CD4-positive, alpha-beta memory T cell (primary cell): Measurements from ENCODE around the gene KLHL36. TPM values are rescaled to one million over a fixed set of nuclear protein-coding genes. Genes with fewer than 3 reads are reported as not detected.
A peak's percentile ranks its signal among the peaks of the same experiment; 100 is the strongest.

ENCODE experiments used
- CTCF ChIA-PET: fragments of 350-600 bp; sonication (Branson Sonifier 250); formaldehyde crosslinking; loops from one replicate; lab custom pipeline; 2021; ENCODE audit warnings: inconsistent platforms; ENCODE audit not compliant: partially characterized antibody; lab: Charles Lee
- POLR2A ChIA-PET: fragments of 350-600 bp; sonication (Branson Sonifier 250); formaldehyde crosslinking; loops from one replicate; lab custom pipeline; 2021; ENCODE audit not compliant: partially characterized antibody; lab: Charles Lee
- DNase-seq, 5 donors: peaks; one replicate each; pipeline versions ENCODE4 v3.0.0 to v3.0.0-alpha.2; 2020 to 2022; ENCODE audit warnings: mixed read lengths in 1 of 5
- H3K27ac ChIP-seq: one replicate; pipeline ENCODE4 v1.7.0; 2013; ENCODE audit warnings: low read depth, low read length
- H3K27me3 ChIP-seq: 2 replicates; pipeline ENCODE4 v1.7.0; 2013; ENCODE audit warnings: mild to moderate bottlenecking, low read length, moderate library complexity; ENCODE audit not compliant: insufficient read depth
- H3K36me3 ChIP-seq: 2 replicates; pipeline ENCODE4 v1.7.0; 2013; ENCODE audit warnings: mild to moderate bottlenecking, low read length, moderate library complexity; ENCODE audit not compliant: insufficient read depth
- H3K4me1 ChIP-seq: 2 replicates; pipeline ENCODE4 v1.7.0; 2013; ENCODE audit warnings: mild to moderate bottlenecking, low read length, moderate library complexity; ENCODE audit not compliant: insufficient read depth
- H3K4me3 ChIP-seq, 2 donors: one replicate each; pipeline ENCODE4 v1.7.0; 2013; ENCODE audit warnings: low read length in 2 of 2, mild to moderate bottlenecking in 1 of 2
- H3K9me3 ChIP-seq, 2 donors: one replicate each; pipeline ENCODE4 v1.7.0; 2013; ENCODE audit warnings: low read length in 2 of 2, control low read depth in 1 of 2; ENCODE audit not compliant: control insufficient read depth in 1 of 2
- H3K27ac Mint-ChIP-seq, 7 donors: one replicate each; pipeline ENCODE4 v1.8.0; 2020 to 2021; ENCODE audit warnings: mixed read lengths in 7 of 7, mild to moderate bottlenecking in 6 of 7, inconsistent platforms in 3 of 7, moderate library complexity in 3 of 7
- H3K27me3 Mint-ChIP-seq, 2 donors: one replicate each; pipeline ENCODE4 v1.8.0; 2020 to 2021; ENCODE audit warnings: mixed read lengths in 2 of 2
- H3K36me3 Mint-ChIP-seq, 2 donors: one replicate each; pipeline ENCODE4 v1.8.0; 2020 to 2021; ENCODE audit warnings: mixed read lengths in 2 of 2, inconsistent platforms in 1 of 2, mild to moderate bottlenecking in 1 of 2
- H3K4me1 Mint-ChIP-seq, 4 donors: one replicate each; pipeline ENCODE4 v1.8.0; 2020 to 2021; ENCODE audit warnings: mixed read lengths in 4 of 4, mild to moderate bottlenecking in 1 of 4
- H3K4me3 Mint-ChIP-seq, 8 donors: one replicate each; pipeline ENCODE4 v1.8.0; 2020 to 2021; ENCODE audit warnings: mixed read lengths in 8 of 8, mild to moderate bottlenecking in 7 of 8, moderate library complexity in 6 of 8, inconsistent platforms in 3 of 8
- H3K9me3 Mint-ChIP-seq, 8 donors: one replicate each; pipeline ENCODE4 v1.8.0; 2020 to 2021; ENCODE audit warnings: mixed read lengths in 8 of 8, mild to moderate bottlenecking in 5 of 8, inconsistent platforms in 3 of 8, moderate library complexity in 1 of 8
- intact Hi-C: fragments of 100-400 bp; cut with micrococcal nuclease; formaldehyde crosslinking; loops from one replicate; pipeline ENCODE4 v1.15.1; 2023
- polyA plus RNA-seq, 2 donors: library from polyadenylated mRNA; unstranded; fragments of 300-500 nt; fragmentation: Illumina TruSeq; gene quantifications; one replicate each; pipeline ENCODE4 v1.2.3, GENCODE V29; 2021
- total RNA-seq, 2 experiments: library from RNA; stranded (reverse); gene quantifications; one replicate each; pipeline ENCODE4 v1.2.3, GENCODE V29; 2021

KLHL36 gene
- total and polyA plus RNA-seq, 4 experiments from 2014 or later = 28.2 to 149 (median 86.9) TPM

- intact Hi-C loops = loop anchor here (1.0 kb wide), 1 partner anchor 15 kb away; no protein-coding TSS in a partner anchor
- Mint-ChIP-seq H3K4me3 (peak overlapping the region; percentile 82 to 97 (median 95)), H3K4me1 (peaks cover 58 to 86% (median 69%) of the 10 kb centered on the region in 4 donors), H3K27ac (peak overlapping the region; percentile 80 to 97 (median 94)), H3K9me3 (peaks cover 0 to 4% (median 0%) of the 10 kb centered on the region in 8 donors), H3K36me3 (peaks cover 39 to 55% of the 10 kb centered on the region in 2 donors), H3K27me3 (no peaks in the 10 kb centered on the region)
- peak overlapping the region; percentile 4 to 48 for H3K4me3 ChIP-seq
- H3K27me3 ChIP-seq = no peaks in the 10 kb centered on the region
- no peaks in the 10 kb centered on the region for H3K36me3 ChIP-seq
- peak overlapping the region; percentile 45 for H3K27ac ChIP-seq
- ChIA-PET POLR2A (interaction anchor here (0.8 to 10.2 kb wide), 9 partner anchors 13 to 108 kb away, joined by 3 to 530 read pairs (median 11); partner anchors contain the start of gene MEAK7), CTCF (interaction anchor here (1.0 to 15.2 kb wide), 4 partner anchors 16 to 105 kb away, joined by 3 to 358 read pairs (median 24); partner anchors contain the start of gene MEAK7)
- no peak for DNase-seq
- H3K9me3 ChIP-seq = no peaks in the 10 kb centered on the region
- H3K4me1 ChIP-seq = peaks cover 73% of the 10 kb centered on the region
Observed at GRCh38 chr16:84614623-84614967, 33.7 kb upstream of the KLHL36 start.

DNA sequence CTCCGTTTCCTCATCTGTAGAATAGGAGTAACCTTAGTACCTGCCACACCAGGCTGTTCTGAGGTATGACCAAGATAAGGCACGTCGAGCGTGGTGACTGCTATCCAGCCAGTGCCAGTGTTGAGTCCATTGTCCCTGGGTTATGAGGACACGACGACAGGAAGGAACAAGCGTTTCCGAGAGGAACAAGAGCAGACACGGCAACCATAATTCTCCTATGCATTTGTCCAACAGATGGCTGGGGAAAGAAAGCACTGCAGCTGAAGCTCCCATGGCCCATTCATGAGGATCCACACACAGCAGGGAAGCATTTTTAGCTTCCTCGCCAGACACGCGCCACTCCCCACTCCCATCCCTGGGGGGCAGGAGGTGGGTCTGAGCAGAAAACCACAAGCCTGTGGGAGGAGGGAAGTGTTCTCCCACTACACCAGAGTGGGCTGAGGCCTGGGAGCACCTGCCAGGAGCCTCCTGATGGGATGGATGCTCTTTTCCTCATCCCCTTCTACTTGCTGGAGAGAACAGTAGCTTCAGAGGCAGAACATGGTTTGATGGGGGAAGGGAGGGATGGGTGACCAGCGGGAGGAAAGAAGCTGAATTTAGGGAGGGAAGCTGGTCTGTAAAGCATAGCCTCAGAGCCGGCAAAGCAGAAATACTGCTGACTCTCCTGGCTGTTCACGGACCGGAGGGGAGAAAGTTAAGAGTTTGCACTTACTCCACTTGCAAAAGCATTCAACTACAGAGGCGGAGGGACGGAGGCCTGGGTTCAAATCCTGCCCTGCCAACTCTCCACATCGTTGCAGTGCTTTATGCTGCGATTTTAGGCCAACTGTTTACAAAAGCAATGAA, 33.1 kb upstream of the KLHL36 start:
- DNase-seq = no peak
- Mint-ChIP-seq H3K4me1 (peaks cover 52 to 80% (median 65%) of the 10 kb centered on the region in 4 donors), H3K27me3 (no peaks in the 10 kb centered on the region), H3K27ac (peak overlapping the region; percentile 80 to 97 (median 94)), H3K36me3 (peaks cover 34 to 51% of the 10 kb centered on the region in 2 donors), H3K4me3 (peak overlapping the region; percentile 82 to 97 (median 95)), H3K9me3 (peaks cover 0 to 4% (median 0%) of the 10 kb centered on the region in 8 donors)
- Histone ChIP-seq H3K9me3 (no peaks in the 10 kb centered on the region), H3K27me3 (no peaks in the 10 kb centered on the region), H3K27ac (peak overlapping the region; percentile 45), H3K36me3 (no peaks in the 10 kb centered on the region), H3K4me1 (peaks cover 67% of the 10 kb centered on the region), H3K4me3 (peak overlapping the region; percentile 4 to 48)
- intact Hi-C loops = loop anchor here (1.0 to 5.0 kb wide), 2 partner anchors 16 to 37 kb away; no protein-coding TSS in a partner anchor
- ChIA-PET CTCF (interaction anchor here (1.0 to 15.2 kb wide), 5 partner anchors 16 to 106 kb away, joined by 3 to 358 read pairs (median 4); partner anchors contain the start of gene MEAK7), POLR2A (interaction anchor here (1.0 to 10.2 kb wide), 10 partner anchors 14 to 109 kb away, joined by 3 to 530 read pairs (median 12); partner anchors contain the start of genes KLHL36 and MEAK7)

- no peaks in the 10 kb centered on the region for H3K36me3 ChIP-seq
- ChIA-PET CTCF (interaction anchor here (1.0 to 15.2 kb wide), 9 partner anchors 8 to 123 kb away, joined by 3 to 358 read pairs (median 4); partner anchors contain the start of gene MEAK7), POLR2A (interaction anchor here (0.7 to 10.2 kb wide), 13 partner anchors 15 to 110 kb away, joined by 3 to 530 read pairs (median 13); partner anchors contain the start of genes KLHL36 and MEAK7)
- H3K4me3 ChIP-seq = peak overlapping the region; percentile 71 to 91
- Mint-ChIP-seq H3K9me3 (peaks cover 0 to 1% (median 0%) of the 10 kb centered on the region in 8 donors), H3K4me3 (peak overlapping the region; percentile 95 to 97 (median 96)), H3K27ac (peak overlapping the region; percentile 90 to 97 (median 94)), H3K4me1 (peaks cover 42 to 67% (median 54%) of the 10 kb centered on the region in 4 donors), H3K36me3 (peaks cover 21 to 39% of the 10 kb centered on the region in 2 donors), H3K27me3 (no peaks in the 10 kb centered on the region)
- H3K27me3 ChIP-seq = no peaks in the 10 kb centered on the region
- peaks cover 53% of the 10 kb centered on the region for H3K4me1 ChIP-seq
- intact Hi-C loops = loop anchor here (1.0 to 5.0 kb wide), 2 partner anchors 8 to 36 kb away; no protein-coding TSS in a partner anchor
- H3K9me3 ChIP-seq = no peaks in the 10 kb centered on the region
- H3K27ac ChIP-seq = peak overlapping the region; percentile 64
- DNase-seq = peak in 4 of 5 donors; percentile 39 to 59 (median 44)
Observed at GRCh38 chr16:84616515-84616914, 31.8 kb upstream of the KLHL36 start.

- Histone ChIP-seq H3K27me3 (no peaks in the 10 kb centered on the region), H3K27ac (peak overlapping the region; percentile 64), H3K4me1 (peaks cover 46% of the 10 kb centered on the region), H3K9me3 (no peaks in the 10 kb centered on the region), H3K36me3 (no peaks in the 10 kb centered on the region), H3K4me3 (peak overlapping the region; percentile 71 to 91)
- H3K4me1 Mint-ChIP-seq = peaks cover 37 to 60% (median 49%) of the 10 kb centered on the region in 4 donors
- ChIA-PET CTCF (interaction anchor here (1.0 to 15.2 kb wide), 7 partner anchors 9 to 123 kb away, joined by 3 to 358 read pairs (median 6); partner anchors contain the start of gene MEAK7), POLR2A (interaction anchor here (0.7 to 10.2 kb wide), 14 partner anchors 16 to 501 kb away, joined by 3 to 530 read pairs (median 10); partner anchors contain the start of genes KLHL36, MBTPS1 and MEAK7)
- H3K36me3 Mint-ChIP-seq = peaks cover 19 to 32% of the 10 kb centered on the region in 2 donors
- H3K4me3 Mint-ChIP-seq = peak overlapping the region; percentile 95 to 97 (median 96)
- peak; percentile 51 to 57 (median 53) for DNase-seq
- peak overlapping the region; percentile 90 to 97 (median 94) for H3K27ac Mint-ChIP-seq
- no peaks in the 10 kb centered on the region for H3K27me3 Mint-ChIP-seq
- intact Hi-C loops = loop anchor here (1.0 to 5.0 kb wide), 2 partner anchors 17 to 35 kb away; no protein-coding TSS in a partner anchor
- H3K9me3 Mint-ChIP-seq = peaks cover 0 to 1% (median 0%) of the 10 kb centered on the region in 8 donors
Observed at GRCh38 chr16:84617041-84617790, 31.1 kb upstream of the KLHL36 start.

- H3K4me3 Mint-ChIP-seq = peak within 1 kb of the TSS; percentile 95 to 97 (median 96)
- Histone ChIP-seq H3K4me1 (peaks cover 39% of the 10 kb centered on the region), H3K27ac (peak within 1 kb of the TSS; percentile 64), H3K36me3 (no peaks in the 10 kb centered on the region), H3K27me3 (no peaks in the 10 kb centered on the region), H3K9me3 (no peaks in the 10 kb centered on the region), H3K4me3 (peak within 1 kb of the TSS; percentile 71 to 91)
- peaks cover 35 to 53% (median 45%) of the 10 kb centered on the region in 4 donors for H3K4me1 Mint-ChIP-seq
- peaks cover 0 to 1% (median 0%) of the 10 kb centered on the region in 8 donors for H3K9me3 Mint-ChIP-seq
- intact Hi-C loops = loop anchor here (1.0 to 5.0 kb wide), 7 partner anchors 18 to 107 kb away; no protein-coding TSS in a partner anchor
- DNase-seq = peak; percentile 91 to 94 (median 91)
- no peaks in the 10 kb centered on the region for H3K27me3 Mint-ChIP-seq
- ChIA-PET CTCF (interaction anchor here (0.6 to 15.2 kb wide), 3 partner anchors 20 to 109 kb away, joined by 3 to 358 read pairs (median 3); partner anchors contain the start of gene MEAK7), POLR2A (interaction anchor here (0.7 to 10.2 kb wide), 11 partner anchors 17 to 501 kb away, joined by 3 to 530 read pairs (median 13); partner anchors contain the start of genes KLHL36, MBTPS1 and MEAK7)
- H3K36me3 Mint-ChIP-seq = peaks cover 19 to 31% of the 10 kb centered on the region in 2 donors
- H3K27ac Mint-ChIP-seq = peak within 1 kb of the TSS; percentile 90 to 97 (median 94)
Observed at GRCh38 chr16:84617791-84618580, 30.3 kb upstream of the KLHL36 start, which contains the start of gene COTL1. COTL1 (minus strand) TSS chr16:84618078; CDS start chr16:84617914, 164 bp downstream.
